HG03432 (cell line): ENCODE measurements around the gene TEX14.

Experiments used
- ATAC-seq: cut with Tn5 transposase; IDR thresholded peaks from one replicate; pipeline ENCODE4 v1.9.1; 2021; ENCODE audit warnings: mild to moderate bottlenecking, moderate library complexity; ENCODE audit not compliant: unreplicated experiment

Gene TEX14

GRCh38 chr17:58691701-58692238 is at the start of gene TEX14:
Gene TEX14 (minus strand): TSS chr17:58692045. CDS start chr17:58652001, 40,044 bp downstream.
- no peak for ATAC-seq

GRCh38 chr17:58741121-58741625 is 49.3 kb upstream of the TEX14 start:
- no peak for ATAC-seq

- no peak for ATAC-seq
Measured at GRCh38 chr17:58734811-58735210, 43.0 kb upstream of the TEX14 start.

- no peak for ATAC-seq
Measured at GRCh38 chr17:58734040-58734439, 42.2 kb upstream of the TEX14 start.

- ATAC-seq: no peak
Measured at GRCh38 chr17:58730937-58731336, 39.1 kb upstream of the TEX14 start.

GRCh38 chr17:58728798-58729197 is 37.0 kb upstream of the TEX14 start:
- ATAC-seq: no peak

- no peak for ATAC-seq
Measured at GRCh38 chr17:58722696-58723095, 30.9 kb upstream of the TEX14 start.

- no peak for ATAC-seq
Measured at GRCh38 chr17:58722274-58722673, 30.4 kb upstream of the TEX14 start.

- ATAC-seq: no peak
Measured at GRCh38 chr17:58710948-58711552, 19.2 kb upstream of the TEX14 start.

GRCh38 chr17:58706351-58707140 is 14.7 kb upstream of the TEX14 start:
- no peak for ATAC-seq

GRCh38 chr17:58703916-58704286 is 12.1 kb upstream of the TEX14 start:
- ATAC-seq: no peak

- ATAC-seq: no peak
Measured at GRCh38 chr17:58703137-58703915, 11.5 kb upstream of the TEX14 start.

- ATAC-seq: no peak
Measured at GRCh38 chr17:58702708-58703107, 10.9 kb upstream of the TEX14 start.

- ATAC-seq: peak; percentile 70
Measured at GRCh38 chr17:58702045-58702476, 10.2 kb upstream of the TEX14 start.

- ATAC-seq: no peak
Measured at GRCh38 chr17:58699771-58700170, 7.9 kb upstream of the TEX14 start.

- no peak for ATAC-seq
Measured at GRCh38 chr17:58694826-58695225, 3.0 kb upstream of the TEX14 start.

GRCh38 chr17:58694302-58694701 is 2.5 kb upstream of the TEX14 start:
- ATAC-seq: no peak

GRCh38 chr17:58693751-58694150 is 1.9 kb upstream of the TEX14 start:
- no peak for ATAC-seq

- ATAC-seq: no peak
Measured at GRCh38 chr17:58693208-58693607, 1.4 kb upstream of the TEX14 start.

GRCh38 chr17:58692239-58693055 is 602 bp upstream of the TEX14 start, which contains the start of gene RAD51C:
Gene RAD51C (plus strand): TSS chr17:58692602. CDS start chr17:58692644, 42 bp downstream.
- ATAC-seq: peak; percentile 99
